Panc1 (cell line): ENCODE data around the gene LRRC74B.

Experiments
- CTCF ChIP-seq: fragments of 450-650 bp; IDR thresholded peaks from 2 replicates; pipeline ENCODE4 v1.5.1; 2017; ENCODE audit warnings: mild to moderate bottlenecking
- POLR2AphosphoS5 ChIP-seq: IDR thresholded peaks from 2 replicates; pipeline ENCODE4 v1.6.1; 2012; ENCODE audit warnings: mild to moderate bottlenecking, low read depth, low read length, moderate library complexity

- TF ChIP-seq POLR2AphosphoS5 (no peak), CTCF (no peak)
These were observed at the start of gene LRRC74B for GRCh38 chr22:21045585-21046294.
